T-helper 1 cell treated with Interleukin-12 subunit alpha and Interleukin-12 subunit beta and Interleukin-4 antibody, amounts not matched to agents 30 μg/mL and 1 μg/mL, for 36 hours (primary cell): ENCODE data around the gene ITPKC.
"Not testable (repeated sequence)": the region's sequence is repeated elsewhere in the genome, so short reads cannot be mapped to it uniquely, and the experiment has no call there.

Experiments used
- H3K27ac Mint-ChIP-seq: one replicate; pipeline ENCODE4 v1.8.0; 2021; ENCODE audit warnings: mild to moderate bottlenecking, mixed read lengths
- H3K27me3 Mint-ChIP-seq: one replicate; pipeline ENCODE4 v1.8.0; 2021; ENCODE audit warnings: low read depth, mixed read lengths
- H3K36me3 Mint-ChIP-seq: one replicate; pipeline ENCODE4 v1.8.0; 2021; ENCODE audit warnings: low read depth, mixed read lengths
- H3K4me1 Mint-ChIP-seq: one replicate; pipeline ENCODE4 v1.8.0; 2021; ENCODE audit warnings: low read depth, mixed read lengths
- H3K4me3 Mint-ChIP-seq: one replicate; pipeline ENCODE4 v1.8.0; 2021; ENCODE audit warnings: mild to moderate bottlenecking, moderate library complexity, mixed read lengths
- H3K9me3 Mint-ChIP-seq: one replicate; pipeline ENCODE4 v1.8.0; 2021; ENCODE audit warnings: mixed read lengths

The ITPKC gene

DNA sequence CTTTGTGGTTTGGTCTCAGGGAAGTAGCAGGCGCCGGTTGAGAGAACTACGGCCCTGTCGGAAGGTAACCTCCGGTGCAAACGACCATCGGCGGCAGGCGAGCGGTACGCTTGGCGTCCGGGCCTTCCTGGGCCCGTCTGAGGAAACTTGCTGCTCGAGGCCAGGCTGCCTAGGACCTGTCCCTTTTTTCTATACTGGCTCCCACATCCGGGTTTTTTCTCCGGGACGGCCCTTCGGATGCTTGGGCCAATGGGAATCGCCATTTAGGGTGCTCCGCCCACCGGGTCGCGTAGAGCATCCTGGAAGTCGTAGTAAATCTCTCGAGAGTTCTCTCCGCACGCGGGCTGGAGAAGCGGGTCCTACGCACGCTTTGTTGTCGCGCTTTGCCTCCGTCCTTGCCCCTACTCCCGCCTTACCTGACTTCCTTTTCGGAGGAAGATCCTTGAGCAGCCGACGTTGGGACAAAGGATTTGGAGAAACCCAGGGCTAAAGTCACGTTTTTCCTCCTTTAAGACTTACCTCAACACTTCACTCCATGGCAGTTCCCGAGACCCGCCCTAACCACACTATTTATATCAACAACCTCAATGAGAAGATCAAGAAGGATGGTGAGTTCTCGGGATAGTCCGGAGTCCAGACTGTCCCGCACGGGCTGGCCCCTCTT, 34.1 kb downstream of the ITPKC start, which contains the start of gene SNRPA:
Gene SNRPA, plus strand, starts transcription at position 330 of the 664 bp plus-strand sequence. Its CDS starts 206 bp downstream, at position 536.
- Mint-ChIP-seq H3K4me1 (peaks cover 35% of the 10 kb centered on the region), H3K27me3 (no peaks in the 10 kb centered on the region), H3K27ac (peak within 1 kb of the TSS; percentile 97), H3K36me3 (peaks cover 27% of the 10 kb centered on the region), H3K4me3 (peak within 1 kb of the TSS; percentile 95), H3K9me3 (no peaks in the 10 kb centered on the region)

DNA sequence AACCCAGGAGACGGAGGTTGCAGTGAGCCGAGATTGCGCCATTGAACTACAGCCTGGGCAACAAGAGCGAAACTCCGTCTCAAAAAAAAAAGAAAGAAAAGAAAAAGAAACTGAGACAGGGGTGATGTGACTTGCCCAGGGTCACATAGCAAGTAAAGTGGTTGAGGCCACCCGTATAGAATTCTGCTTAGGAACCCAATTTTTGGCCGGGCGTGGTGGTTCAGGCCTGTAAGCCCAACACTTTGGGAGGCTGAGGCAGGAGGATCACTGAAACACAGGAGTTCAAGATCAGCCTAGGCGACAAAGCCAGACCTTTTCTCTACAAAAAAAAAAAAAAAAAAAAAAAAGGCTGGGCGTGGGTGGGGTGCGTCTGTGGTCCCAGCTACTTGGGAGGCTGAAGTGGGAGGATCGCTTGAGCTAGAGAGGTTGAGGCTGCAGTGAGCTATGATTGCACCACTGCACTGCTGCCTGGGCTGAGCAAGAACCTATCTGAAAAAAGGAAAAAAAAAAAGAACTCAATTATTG, 35.4 kb downstream of the ITPKC start:
- H3K4me3 Mint-ChIP-seq, result peak overlapping the region; percentile 95
- peaks cover 46% of the 10 kb centered on the region for H3K4me1 Mint-ChIP-seq
- no peaks in the 10 kb centered on the region for H3K9me3 Mint-ChIP-seq
- no peaks in the 10 kb centered on the region for H3K27me3 Mint-ChIP-seq
- H3K27ac Mint-ChIP-seq, result peak overlapping the region; percentile 97
- H3K36me3 Mint-ChIP-seq, result peaks cover 36% of the 10 kb centered on the region

DNA sequence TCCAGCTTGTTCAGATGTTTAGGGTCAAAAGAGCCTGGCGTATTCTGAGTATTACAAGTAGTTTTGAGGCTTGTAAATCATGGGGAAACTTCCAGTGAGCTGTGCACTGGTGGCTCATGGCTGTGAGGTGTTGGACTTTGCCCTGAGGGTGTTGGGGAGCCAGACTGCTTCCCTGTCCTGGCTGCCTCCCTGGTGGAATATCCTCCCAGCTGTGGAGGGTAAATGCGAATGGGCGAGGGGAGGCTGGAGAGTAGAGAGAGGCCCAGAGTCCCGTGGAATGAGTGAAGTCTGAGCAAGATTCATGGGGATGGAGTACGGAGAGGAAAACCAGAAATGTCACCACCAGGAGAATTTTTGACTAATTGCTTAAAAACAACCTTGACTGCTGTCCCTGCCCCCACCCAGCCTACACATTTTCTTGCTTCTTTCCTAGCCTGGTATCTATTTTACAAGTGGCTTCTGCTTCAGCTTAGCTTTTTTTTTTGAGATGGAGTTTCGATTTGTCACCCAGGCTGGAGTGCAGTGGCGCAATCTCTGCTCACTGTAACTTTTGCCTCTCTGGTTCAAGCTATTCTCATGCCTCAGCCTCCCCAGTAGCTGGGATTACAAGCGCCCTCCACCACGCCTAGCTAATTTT, 37.8 kb downstream of the ITPKC start:
- Mint-ChIP-seq H3K4me3 (peak overlapping the region; percentile 79), H3K27me3 (no peaks in the 10 kb centered on the region), H3K9me3 (no peaks in the 10 kb centered on the region), H3K36me3 (peaks cover 47% of the 10 kb centered on the region), H3K27ac (peak overlapping the region; percentile 87), H3K4me1 (peaks cover 45% of the 10 kb centered on the region)

DNA sequence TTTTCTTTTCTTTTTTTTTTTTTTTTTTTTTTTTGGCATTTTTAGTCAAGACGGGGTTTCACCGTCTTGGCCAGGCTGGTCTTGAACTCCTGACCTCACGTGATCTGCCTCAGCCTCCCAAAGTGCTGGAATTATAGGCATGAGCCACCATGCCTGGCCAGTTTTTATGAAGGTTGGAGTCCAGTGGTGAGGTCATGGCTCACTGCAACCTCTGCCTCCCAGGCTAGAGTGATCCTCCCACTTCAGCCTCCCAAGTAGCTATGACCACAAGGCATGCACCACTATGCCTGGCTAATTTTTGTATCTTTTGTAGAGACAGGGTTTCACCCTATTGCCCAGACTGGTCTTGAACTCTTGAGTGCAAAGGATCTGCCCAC, 38.3 kb downstream of the ITPKC start:
- H3K27me3 Mint-ChIP-seq, result no peaks in the 10 kb centered on the region
- H3K9me3 Mint-ChIP-seq, result no peaks in the 10 kb centered on the region
- peak overlapping the region; percentile 41 for H3K4me3 Mint-ChIP-seq
- peaks cover 51% of the 10 kb centered on the region for H3K36me3 Mint-ChIP-seq
- H3K4me1 Mint-ChIP-seq, result peaks cover 42% of the 10 kb centered on the region
- no peak overlapping the region for H3K27ac Mint-ChIP-seq

DNA sequence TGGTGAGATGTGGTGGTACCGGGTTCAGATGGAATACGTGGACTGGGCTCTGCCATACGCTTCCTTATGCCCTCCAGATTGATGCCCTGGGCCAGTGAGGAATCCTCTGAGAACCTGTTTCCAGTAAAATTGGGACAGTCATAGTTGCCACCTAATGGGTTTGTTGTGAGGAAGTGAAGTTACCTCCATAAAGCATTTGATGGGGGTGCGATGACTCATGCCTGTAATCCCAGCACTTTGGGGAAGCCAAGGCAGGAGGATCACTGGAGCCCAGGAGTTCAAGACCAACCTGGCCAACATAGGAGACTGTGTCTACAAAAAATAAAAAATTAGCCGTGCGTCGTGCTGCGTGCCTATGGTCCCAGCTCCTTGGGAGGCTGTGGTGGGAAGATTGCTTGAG, 38.9 kb downstream of the ITPKC start:
- no peaks in the 10 kb centered on the region for H3K27me3 Mint-ChIP-seq
- no peaks in the 10 kb centered on the region for H3K9me3 Mint-ChIP-seq
- peak overlapping the region; percentile 41 for H3K4me3 Mint-ChIP-seq
- peaks cover 45% of the 10 kb centered on the region for H3K4me1 Mint-ChIP-seq
- peak overlapping the region; percentile 64 for H3K27ac Mint-ChIP-seq
- H3K36me3 Mint-ChIP-seq, result peaks cover 54% of the 10 kb centered on the region

DNA sequence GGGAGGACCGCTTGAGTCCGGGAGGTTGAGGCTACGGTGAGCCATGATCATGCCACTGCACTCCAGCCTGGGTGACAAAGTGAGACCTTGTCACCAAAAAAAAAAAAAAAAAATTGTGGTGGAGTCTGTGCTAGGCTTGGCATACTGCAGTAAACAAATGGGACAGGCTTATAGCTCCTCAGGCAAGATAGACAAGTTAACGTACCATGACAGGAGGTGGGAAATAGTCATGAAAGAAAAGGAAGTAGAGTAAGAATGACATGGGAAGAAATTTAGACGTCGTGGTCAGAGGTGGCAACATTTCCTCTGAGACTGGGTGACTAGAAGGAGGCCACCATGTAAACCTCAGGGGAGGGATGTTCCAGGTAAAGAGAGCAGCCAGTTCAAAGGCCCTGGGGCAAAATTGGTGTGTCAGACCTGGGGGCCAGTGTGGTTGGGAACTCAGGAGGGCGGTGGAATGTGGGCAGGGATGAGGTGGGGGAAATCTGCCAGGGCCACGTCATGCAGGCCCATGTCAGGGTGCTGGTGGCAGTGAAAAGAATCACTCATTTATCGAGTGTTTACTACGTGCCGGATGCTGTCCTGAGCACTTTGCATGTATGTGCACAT, 39.7 kb downstream of the ITPKC start:
- H3K4me1 Mint-ChIP-seq, result peaks cover 48% of the 10 kb centered on the region
- peak overlapping the region; percentile 64 for H3K27ac Mint-ChIP-seq
- no peaks in the 10 kb centered on the region for H3K9me3 Mint-ChIP-seq
- H3K27me3 Mint-ChIP-seq, result no peaks in the 10 kb centered on the region
- peaks cover 51% of the 10 kb centered on the region for H3K36me3 Mint-ChIP-seq
- H3K4me3 Mint-ChIP-seq, result peak overlapping the region; percentile 41

DNA sequence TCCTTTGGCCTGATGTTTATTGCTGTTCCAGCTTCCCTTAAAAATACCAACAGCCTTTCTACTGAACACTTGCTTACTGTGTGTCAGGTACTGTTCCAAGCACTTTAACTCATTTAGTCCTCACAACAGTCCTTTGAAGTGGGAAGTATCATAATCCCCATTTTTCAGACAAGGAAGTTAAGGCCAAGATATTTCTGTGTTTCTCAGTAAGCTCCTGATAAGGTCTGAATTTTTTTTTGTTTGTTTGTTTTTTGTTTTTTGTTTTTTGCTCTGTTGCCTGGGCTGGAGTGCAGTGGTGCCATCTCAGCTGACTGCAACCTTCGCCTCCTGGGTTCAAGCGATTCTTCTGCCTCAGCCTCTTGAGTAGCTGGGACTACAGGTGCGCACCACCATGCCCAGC, 41.6 kb downstream of the ITPKC start:
- Mint-ChIP-seq H3K4me1 (peaks cover 50% of the 10 kb centered on the region), H3K36me3 (peaks cover 63% of the 10 kb centered on the region), H3K27ac (no peak overlapping the region)

DNA sequence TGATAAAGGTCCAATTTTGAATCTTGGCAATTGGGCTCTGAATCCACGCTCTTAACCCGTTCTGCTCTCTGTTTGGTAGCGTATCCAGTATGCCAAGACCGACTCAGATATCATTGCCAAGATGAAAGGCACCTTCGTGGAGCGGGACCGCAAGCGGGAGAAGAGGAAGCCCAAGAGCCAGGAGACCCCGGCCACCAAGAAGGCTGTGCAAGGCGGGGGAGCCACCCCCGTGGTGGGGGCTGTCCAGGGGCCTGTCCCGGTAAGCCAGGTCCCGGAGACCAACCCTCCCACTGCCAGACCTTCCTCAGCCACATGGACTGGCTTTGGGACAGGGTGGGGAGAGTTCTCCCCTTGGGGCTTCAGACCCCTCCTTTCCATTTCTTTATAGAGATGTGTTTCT, 42.4 kb downstream of the ITPKC start:
- peaks cover 52% of the 10 kb centered on the region for H3K4me1 Mint-ChIP-seq
- no peaks in the 10 kb centered on the region for H3K9me3 Mint-ChIP-seq
- peaks cover 70% of the 10 kb centered on the region for H3K36me3 Mint-ChIP-seq
- no peaks in the 10 kb centered on the region for H3K27me3 Mint-ChIP-seq
- H3K27ac Mint-ChIP-seq, result no peak overlapping the region
- no peak overlapping the region for H3K4me3 Mint-ChIP-seq

More for the DNA sequence above, 41.6 kb downstream of the ITPKC start:
- Mint-ChIP-seq H3K4me3 (no peak overlapping the region), H3K9me3 (no peaks in the 10 kb centered on the region), H3K27me3 (no peaks in the 10 kb centered on the region)

DNA sequence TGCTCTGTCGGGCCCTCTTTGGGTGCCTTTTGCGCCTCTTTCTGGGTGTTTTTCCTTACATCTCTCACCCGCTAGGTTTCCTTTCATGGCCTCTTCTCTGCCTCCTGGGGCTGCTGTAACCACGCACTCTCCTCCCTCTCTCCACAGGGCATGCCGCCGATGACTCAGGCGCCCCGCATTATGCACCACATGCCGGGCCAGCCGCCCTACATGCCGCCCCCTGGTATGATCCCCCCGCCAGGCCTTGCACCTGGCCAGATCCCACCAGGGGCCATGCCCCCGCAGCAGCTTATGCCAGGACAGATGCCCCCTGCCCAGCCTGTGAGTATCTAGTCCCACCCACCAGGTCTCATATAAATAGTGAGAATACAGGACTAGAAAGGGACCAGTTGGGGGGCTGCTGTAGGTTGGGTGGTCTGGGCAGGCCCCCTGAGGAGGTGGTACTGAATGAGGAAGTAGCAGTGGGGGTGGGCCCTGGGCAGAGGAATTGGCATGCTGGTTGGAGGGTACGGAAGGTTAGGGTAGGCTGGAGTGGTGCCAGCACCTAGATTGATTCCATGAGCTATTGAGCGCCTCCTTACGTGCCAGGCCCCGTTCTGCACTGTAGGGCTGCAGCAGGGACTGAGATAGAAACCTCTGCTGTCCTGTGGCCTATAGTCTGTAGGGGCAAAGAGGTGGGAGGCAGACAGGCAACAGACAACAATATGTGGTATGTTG, 46.0 kb downstream of the ITPKC start:
- H3K27me3 Mint-ChIP-seq, result no peaks in the 10 kb centered on the region
- peaks cover 61% of the 10 kb centered on the region for H3K36me3 Mint-ChIP-seq
- peaks cover 36% of the 10 kb centered on the region for H3K4me1 Mint-ChIP-seq
- no peak overlapping the region for H3K27ac Mint-ChIP-seq
- H3K9me3 Mint-ChIP-seq, result no peaks in the 10 kb centered on the region
- H3K4me3 Mint-ChIP-seq, result no peak overlapping the region

DNA sequence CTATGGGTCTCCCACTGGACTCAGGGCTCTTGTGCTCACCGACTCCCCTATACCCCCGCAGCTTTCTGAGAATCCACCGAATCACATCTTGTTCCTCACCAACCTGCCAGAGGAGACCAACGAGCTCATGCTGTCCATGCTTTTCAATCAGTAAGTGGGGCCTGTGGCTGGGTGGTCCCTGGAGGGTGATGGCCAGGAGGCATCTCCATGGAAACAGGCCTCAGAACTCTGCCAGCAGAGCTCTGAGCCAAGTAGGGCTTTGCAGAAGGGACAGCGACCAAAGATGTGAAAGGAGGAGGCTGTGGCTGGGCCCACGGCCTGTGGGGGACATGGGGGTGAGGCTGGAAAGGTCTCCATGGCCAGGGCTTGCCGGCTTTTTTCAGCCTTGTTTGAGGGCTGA, 46.6 kb downstream of the ITPKC start:
- Mint-ChIP-seq H3K27ac (no peak overlapping the region), H3K27me3 (no peaks in the 10 kb centered on the region), H3K4me1 (peaks cover 32% of the 10 kb centered on the region), H3K4me3 (no peak overlapping the region), H3K36me3 (peaks cover 55% of the 10 kb centered on the region), H3K9me3 (no peaks in the 10 kb centered on the region)

DNA sequence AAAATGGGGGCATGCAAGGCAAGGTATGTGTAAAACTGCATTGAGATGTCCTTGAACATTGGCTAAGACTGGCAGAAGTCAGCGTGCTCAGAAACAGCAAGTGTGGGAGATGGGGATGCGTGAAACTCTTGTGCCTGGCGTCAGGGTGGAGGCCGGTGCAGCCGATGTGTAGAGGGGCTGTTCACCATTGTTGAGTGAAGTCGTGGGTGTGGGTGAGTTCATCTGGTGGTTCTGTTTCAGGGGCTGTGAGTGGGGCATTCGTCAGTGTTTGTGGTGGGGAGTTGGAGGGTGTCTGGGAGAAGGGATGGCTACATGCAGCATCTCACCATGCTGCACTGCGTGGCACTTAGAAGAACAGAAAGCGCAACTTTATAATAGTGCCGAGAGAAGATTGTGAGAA, 47.1 kb downstream of the ITPKC start:
- Mint-ChIP-seq H3K27ac (peak overlapping the region; percentile 18), H3K27me3 (no peaks in the 10 kb centered on the region), H3K36me3 (peaks cover 54% of the 10 kb centered on the region), H3K9me3 (no peaks in the 10 kb centered on the region), H3K4me1 (peaks cover 32% of the 10 kb centered on the region), H3K4me3 (no peak overlapping the region)

DNA sequence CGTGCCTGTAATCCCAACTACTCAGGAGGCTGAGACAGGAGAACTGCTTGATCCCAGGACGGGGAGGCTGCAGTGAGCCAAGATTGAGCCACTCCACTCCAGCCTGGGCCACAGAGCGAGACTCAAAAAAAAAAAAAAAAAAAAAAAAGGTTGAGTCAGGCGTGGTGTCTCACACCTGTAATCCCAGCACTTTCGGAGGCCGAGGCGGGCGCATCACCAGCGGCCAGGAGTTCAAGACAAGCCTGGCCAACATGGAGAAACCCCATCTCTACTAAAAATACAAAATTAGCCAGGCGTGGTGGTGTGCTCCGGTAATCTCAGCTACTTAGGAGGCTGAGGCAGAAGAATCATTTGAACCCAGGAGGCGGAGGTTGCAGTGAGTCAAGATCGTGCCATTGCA, 49.5 kb downstream of the ITPKC start:
- not testable (repeated sequence) for H3K4me3 Mint-ChIP-seq, H3K9me3 Mint-ChIP-seq, H3K27ac Mint-ChIP-seq, H3K27me3 Mint-ChIP-seq
- H3K4me1 Mint-ChIP-seq, result peaks cover 29% of the 10 kb centered on the region
- peaks cover 48% of the 10 kb centered on the region for H3K36me3 Mint-ChIP-seq

DNA sequence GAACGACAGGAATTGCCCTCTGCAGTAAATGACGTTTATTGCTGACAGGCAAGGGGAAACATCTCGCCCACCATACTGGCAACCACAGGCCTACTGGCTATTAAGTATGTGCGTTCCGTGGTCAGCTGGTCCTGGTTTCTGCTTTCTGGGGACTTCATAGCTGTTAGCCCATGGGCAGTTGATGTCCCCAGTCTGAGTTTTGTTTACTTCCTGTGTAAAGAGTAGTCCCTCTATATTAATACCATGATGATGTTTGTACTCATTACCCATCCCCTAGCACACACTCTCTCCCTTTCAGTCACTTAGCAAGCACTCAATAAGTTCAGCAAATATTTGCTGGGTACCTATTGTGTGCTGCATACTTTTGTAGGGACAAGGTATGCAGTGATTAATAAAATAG, 52.0 kb downstream of the ITPKC start:
- Mint-ChIP-seq H3K27ac (no peak overlapping the region), H3K9me3 (peaks cover 7% of the 10 kb centered on the region), H3K4me1 (peaks cover 23% of the 10 kb centered on the region), H3K4me3 (no peak overlapping the region), H3K36me3 (peaks cover 30% of the 10 kb centered on the region), H3K27me3 (no peaks in the 10 kb centered on the region)

DNA sequence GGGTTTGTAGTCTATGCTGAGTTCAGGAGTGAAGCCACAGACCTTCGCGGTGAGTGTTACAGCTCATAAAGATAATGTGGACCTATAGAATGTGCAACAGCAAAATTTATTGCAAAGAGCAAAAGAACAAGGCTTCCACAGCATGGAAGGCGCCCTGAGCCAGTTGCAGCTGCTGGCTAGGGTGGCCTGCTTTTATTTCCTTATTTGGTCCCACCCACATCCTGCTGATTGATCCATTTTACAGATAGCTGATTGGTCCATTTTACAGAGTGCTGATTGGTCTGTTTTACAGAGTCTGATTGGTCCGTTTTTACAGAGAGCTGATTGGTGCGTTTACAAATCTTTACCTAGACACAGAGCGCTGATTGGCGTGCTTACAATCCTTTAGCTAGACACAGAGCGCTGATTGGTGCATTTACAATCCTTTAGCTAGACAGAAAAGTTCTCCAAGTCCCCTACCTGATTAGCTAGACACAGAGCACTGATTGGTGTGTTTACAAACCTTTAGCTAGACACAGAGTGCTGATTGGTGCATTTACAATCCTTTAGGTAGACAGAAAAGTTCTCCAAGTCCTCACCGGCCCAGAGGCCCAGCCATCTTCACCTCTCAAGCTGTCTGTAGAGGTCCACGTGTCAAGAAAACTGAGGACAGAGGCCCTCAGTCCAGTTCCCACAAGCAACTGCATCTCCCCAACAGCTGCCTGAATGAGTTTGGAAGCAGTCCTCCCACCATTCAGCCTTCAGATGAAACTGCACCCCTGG, 54.4 kb downstream of the ITPKC start:
- not testable (repeated sequence) for H3K27me3 Mint-ChIP-seq, H3K4me3 Mint-ChIP-seq, H3K27ac Mint-ChIP-seq, H3K9me3 Mint-ChIP-seq
- H3K4me1 Mint-ChIP-seq, result peaks cover 12% of the 10 kb centered on the region
- H3K36me3 Mint-ChIP-seq, result peaks cover 14% of the 10 kb centered on the region
